Gastrocnemius medialis (tissue), 4 donors: ENCODE results near the gene NKAPL. TPM values are rescaled to one million over a fixed set of nuclear protein-coding genes. Genes with fewer than 3 reads are reported as not detected.

Experiments used
- ATAC-seq, 2 donors: fragments of 150-250 bp; one replicate each; pipeline ENCODE4 v1.9.1; 2016
- DNase-seq, 2 donors: peaks; one replicate each; pipeline ENCODE4 v3.0.0-alpha.2; 2019
- H3K27ac ChIP-seq, 4 donors: fragments of 200-600 bp; sonication (generic); 1 replicate in 1 of 4; 2 replicates in 3 of 4; pipeline ENCODE4 v1.5.1; 2016 to 2018; ENCODE audit warnings: mild to moderate bottlenecking in 2 of 4, moderate library complexity in 1 of 4
- H3K27me3 ChIP-seq, 3 donors: fragments of 200-600 bp; sonication (generic) in 2 of 3; 1 replicate in 1 of 3; 2 replicates in 2 of 3; pipeline versions ENCODE4 v1.5.1 to v1.6.0; 2016 to 2019; ENCODE audit warnings: mild to moderate bottlenecking in 1 of 3, moderate library complexity in 1 of 3
- H3K36me3 ChIP-seq, 2 donors: fragments of 200-600 bp; sonication (generic) in 1 of 2; one replicate each; pipeline ENCODE4 v1.5.1; 2017 to 2018
- H3K4me1 ChIP-seq, 2 donors: fragments of 200-600 bp; sonication (generic) in 1 of 2; one replicate each; pipeline ENCODE4 v1.5.1; 2016 to 2017; ENCODE audit warnings: mild to moderate bottlenecking in 2 of 2
- H3K4me3 ChIP-seq, 4 donors: fragments of 200-600 bp; sonication (generic) in 3 of 4; 1 replicate in 1 of 4; 2 replicates in 3 of 4; pipeline ENCODE4 v1.5.1; 2016 to 2019; ENCODE audit warnings: mild to moderate bottlenecking in 2 of 4
- H3K9me3 ChIP-seq, 3 donors: fragments of 200-600 bp; sonication (generic) in 2 of 3; 1 replicate in 1 of 3; 2 replicates in 2 of 3; pipeline ENCODE4 v1.5.1; 2016 to 2019
- CTCF ChIP-seq, 5 experiments: fragments of 450-650 bp in 3 of 5; fragments of 200-600 bp in 2 of 5; sonication (generic) in 2 of 5; IDR thresholded peaks in 4 of 5; conservative IDR thresholded peaks in 1 of 5; 1 replicate in 4 of 5; 2 replicates in 1 of 5; pipeline ENCODE4 v1.5.1; 2016 to 2019; ENCODE audit warnings: antibody characterized with exemption in 5 of 5, mild to moderate bottlenecking in 3 of 5, moderate library complexity in 3 of 5
- POLR2A ChIP-seq, 2 donors: fragments of 450-650 bp; IDR thresholded peaks; one replicate each; pipeline ENCODE4 v1.6.1; 2017; ENCODE audit warnings: antibody characterized with exemption in 2 of 2, mild to moderate bottlenecking in 2 of 2, moderate library complexity in 2 of 2
- in situ Hi-C, 4 donors: fragments of 200-750 bp; cut with MboI; loops; one replicate each; pipeline versions ENCODE4 v1.15.0 to v1.8.0; 2017; ENCODE audit warnings: low sequenced_read_pairs in 4 of 4
- intact Hi-C: fragments of 100-400 bp; cut with DNase I; formaldehyde crosslinking; loops from one replicate; pipeline ENCODE4 v1.15.1; 2023; ENCODE audit warnings: low total_unique reads
- total RNA-seq, 4 donors: library from RNA; depleted of rRNA; stranded (reverse); fragments of >200 nt; gene quantifications; one replicate each; pipeline versions ENCODE4 v1.1.0 to v1.2.3, GENCODE V29; 2016

NKAPL gene
- total RNA-seq, 4 donors from 2014 or later, result 1.5 to 10.1 (median 5.6) TPM

GRCh38 chr6:28254121-28254519 lies 5.0 kb upstream of the NKAPL start:
- peaks cover 9 to 15% of the 10 kb centered on the region in 2 donors for H3K4me1 ChIP-seq
- DNase-seq (no peak), ATAC-seq (no peak)
- intact Hi-C loops, result loop anchor here (5.0 kb wide), 1 partner anchor 83 kb away; the partner anchor contains the start of gene ZSCAN31
- no peak for TF ChIP-seq CTCF (IDR thresholded peaks at IDR 0.05 in 4 of 5, conservative IDR thresholded peaks at IDR 0.05 in 1 of 5)
- TF ChIP-seq POLR2A (IDR thresholded peaks at IDR 0.05), result no peak
- H3K27me3 ChIP-seq, result peaks cover 0 to 3% (median 0%) of the 10 kb centered on the region in 3 donors
- H3K27ac ChIP-seq, result no peak overlapping the region
- H3K9me3 ChIP-seq, result no peaks in the 10 kb centered on the region
- no peaks in the 10 kb centered on the region for H3K36me3 ChIP-seq
- in situ Hi-C loops, result loop anchor here in 1 of 4 donors (25.0 kb wide), 1 partner anchor 117 kb away; the partner anchor contains the start of gene ZKSCAN8
- no peak overlapping the region for H3K4me3 ChIP-seq

GRCh38 chr6:28257042-28257441 lies 2.1 kb upstream of the NKAPL start:
- TF ChIP-seq POLR2A (IDR thresholded peaks at IDR 0.05) (no peak), CTCF (IDR thresholded peaks at IDR 0.05 in 4 of 5, conservative IDR thresholded peaks at IDR 0.05 in 1 of 5) (no peak)
- DNase-seq, result no peak
- no peak for ATAC-seq
- Histone ChIP-seq H3K27ac (no peak overlapping the region), H3K4me1 (peaks cover 4 to 5% of the 10 kb centered on the region in 2 donors), H3K36me3 (no peaks in the 10 kb centered on the region), H3K4me3 (no peak overlapping the region), H3K27me3 (peaks cover 0 to 3% (median 0%) of the 10 kb centered on the region in 3 donors), H3K9me3 (peaks cover 0 to 3% (median 0%) of the 10 kb centered on the region in 3 donors)
- in situ Hi-C loops, result loop anchor here in 1 of 4 donors (25.0 kb wide), 1 partner anchor 120 kb away; the partner anchor contains the start of gene ZKSCAN8
- intact Hi-C loops, result no loop called here

GRCh38 chr6:28263922-28264321 lies 4.8 kb downstream of the NKAPL start:
- intact Hi-C loops, result no loop called here

GRCh38 chr6:28264834-28265401 lies 5.8 kb downstream of the NKAPL start:
- H3K4me3 ChIP-seq, result no peak overlapping the region
- TF ChIP-seq POLR2A (IDR thresholded peaks at IDR 0.05) (no peak), CTCF (IDR thresholded peaks at IDR 0.05 in 4 of 5, conservative IDR thresholded peaks at IDR 0.05 in 1 of 5) (no peak)
- no peaks in the 10 kb centered on the region for H3K36me3 ChIP-seq
- no peaks in the 10 kb centered on the region for H3K9me3 ChIP-seq
- ATAC-seq, result no peak
- no peaks in the 10 kb centered on the region for H3K27me3 ChIP-seq
- peaks cover 15 to 27% of the 10 kb centered on the region in 2 donors for H3K4me1 ChIP-seq
- in situ Hi-C loops, result loop anchor here in 3 of 4 donors (10.0 to 25.0 kb wide), 3 partner anchors 90 to 130 kb away; partner anchors contain the start of gene ZKSCAN8 (in 1 of the 3)
- intact Hi-C loops, result loop anchor here (5.0 kb wide), 3 partner anchors 72 to 788 kb away; partner anchors contain the start of genes ZKSCAN8 and ZSCAN31
- H3K27ac ChIP-seq, result no peak overlapping the region
- no peak for DNase-seq

More at GRCh38 chr6:28263922-28264321, 4.8 kb downstream of the NKAPL start:
- in situ Hi-C loops, result loop anchor here in 3 of 4 donors (10.0 to 25.0 kb wide), 3 partner anchors 91 to 129 kb away; partner anchors contain the start of gene ZKSCAN8 (in 1 of the 3)
- H3K36me3 ChIP-seq, result no peaks in the 10 kb centered on the region
- TF ChIP-seq POLR2A (IDR thresholded peaks at IDR 0.05) (no peak), CTCF (IDR thresholded peaks at IDR 0.05 in 4 of 5, conservative IDR thresholded peaks at IDR 0.05 in 1 of 5) (no peak)
- H3K4me3 ChIP-seq, result no peak overlapping the region
- peaks cover 0 to 3% (median 0%) of the 10 kb centered on the region in 3 donors for H3K9me3 ChIP-seq
- ATAC-seq (no peak), DNase-seq (no peak)
- H3K27me3 ChIP-seq, result no peaks in the 10 kb centered on the region
- peaks cover 15 to 23% of the 10 kb centered on the region in 2 donors for H3K4me1 ChIP-seq
- no peak overlapping the region for H3K27ac ChIP-seq
